ENCODE data around the gene SLC39A6. TPM values are rescaled to one million over a fixed set of nuclear protein-coding genes. Genes with fewer than 3 reads are reported as not detected.
"Not testable (repeated sequence)": the region's sequence is repeated elsewhere in the genome, so short reads cannot be mapped to it uniquely, and the experiment has no call there.

The SLC39A6 gene, protein sequence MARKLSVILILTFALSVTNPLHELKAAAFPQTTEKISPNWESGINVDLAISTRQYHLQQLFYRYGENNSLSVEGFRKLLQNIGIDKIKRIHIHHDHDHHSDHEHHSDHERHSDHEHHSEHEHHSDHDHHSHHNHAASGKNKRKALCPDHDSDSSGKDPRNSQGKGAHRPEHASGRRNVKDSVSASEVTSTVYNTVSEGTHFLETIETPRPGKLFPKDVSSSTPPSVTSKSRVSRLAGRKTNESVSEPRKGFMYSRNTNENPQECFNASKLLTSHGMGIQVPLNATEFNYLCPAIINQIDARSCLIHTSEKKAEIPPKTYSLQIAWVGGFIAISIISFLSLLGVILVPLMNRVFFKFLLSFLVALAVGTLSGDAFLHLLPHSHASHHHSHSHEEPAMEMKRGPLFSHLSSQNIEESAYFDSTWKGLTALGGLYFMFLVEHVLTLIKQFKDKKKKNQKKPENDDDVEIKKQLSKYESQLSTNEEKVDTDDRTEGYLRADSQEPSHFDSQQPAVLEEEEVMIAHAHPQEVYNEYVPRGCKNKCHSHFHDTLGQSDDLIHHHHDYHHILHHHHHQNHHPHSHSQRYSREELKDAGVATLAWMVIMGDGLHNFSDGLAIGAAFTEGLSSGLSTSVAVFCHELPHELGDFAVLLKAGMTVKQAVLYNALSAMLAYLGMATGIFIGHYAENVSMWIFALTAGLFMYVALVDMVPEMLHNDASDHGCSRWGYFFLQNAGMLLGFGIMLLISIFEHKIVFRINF
- total RNA-seq: 12.8 TPM
- long read RNA-seq, transcript SLC39A6-201 (10 exons, 3,543 nt): major isoform, 10 of 15 reads
- long read RNA-seq, partial matches to known transcripts: 1 of 15 reads
- long read RNA-seq, other reads (novel, unspliced or antisense): 1 of 15 reads

DNA sequence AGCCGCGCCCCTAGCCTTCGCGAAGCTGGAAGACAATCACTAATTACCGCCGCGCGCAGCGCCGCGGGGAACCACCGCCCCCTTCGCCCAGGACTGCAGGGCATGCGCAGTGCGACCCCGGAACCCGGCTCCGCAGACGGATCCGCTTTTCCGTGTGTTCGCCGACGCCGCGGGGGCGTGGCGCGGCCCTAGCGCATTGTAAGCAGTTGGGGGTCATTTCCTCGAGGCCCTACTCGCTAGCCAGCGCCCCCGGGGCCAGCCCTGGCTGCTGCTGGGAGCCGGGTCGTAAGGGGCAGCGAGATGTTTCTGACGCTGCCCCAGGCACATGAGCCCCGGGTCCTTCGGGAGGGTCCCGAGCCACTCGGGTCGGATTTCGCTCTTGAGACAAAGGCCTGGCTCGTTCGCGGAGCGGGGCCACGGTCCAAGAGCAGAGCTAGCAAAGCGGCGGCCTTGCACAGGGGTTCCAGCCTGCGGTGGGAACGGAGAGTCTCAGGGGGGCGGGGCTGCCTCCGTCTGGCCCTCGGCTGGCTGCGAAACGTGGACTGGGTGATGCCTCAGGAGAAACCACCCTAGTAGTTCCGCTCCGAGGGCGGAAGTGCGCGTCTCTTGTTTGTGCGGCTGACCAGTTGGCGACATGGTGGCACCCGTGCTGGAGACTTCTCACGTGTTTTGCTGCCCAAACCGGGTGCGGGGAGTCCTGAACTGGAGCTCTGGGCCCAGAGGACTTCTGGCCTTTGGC lies at the start of gene SLC39A6, which contains the start of gene ELP2:
TSS of gene SLC39A6 (minus strand) at position 41 of the 739 bp plus-strand sequence. CDS start 2,333 bp downstream, outside the sequence.
TSS of gene ELP2 (plus strand) at position 600 of the 739 bp plus-strand sequence. CDS start at position 635, 35 bp downstream.
- peak; percentile 99 for DNase-seq (ENCODE audit: missing footprints)
- intact Hi-C loops (cut with DNase I): loop anchor here (5.0 to 10.0 kb wide), 2 partner anchors 62 to 115 kb away; partner anchors contain the start of gene RPRD1A
- peak; percentile 98 for ATAC-seq

DNA sequence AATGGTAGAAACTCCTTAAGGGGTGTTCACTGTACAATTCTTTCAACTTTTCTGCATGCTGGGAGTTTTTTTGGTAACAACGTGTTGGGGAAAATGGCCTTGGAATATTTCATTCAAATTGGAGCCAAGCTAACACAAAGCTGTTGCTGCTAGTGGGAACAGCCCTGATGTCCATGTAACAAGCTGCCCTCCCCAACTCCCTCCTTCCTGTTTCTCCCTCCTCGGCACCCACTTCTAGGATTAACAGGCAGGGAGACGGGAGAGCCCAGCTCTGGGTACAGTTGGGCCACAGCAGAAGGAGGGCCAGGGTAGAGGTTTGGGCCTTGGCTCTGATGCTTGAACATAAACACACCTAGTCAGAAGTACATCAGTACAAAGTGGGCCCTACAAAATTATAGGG lies 48.8 kb upstream of the SLC39A6 start:
- ATAC-seq (no peak), DNase-seq (ENCODE audit: missing footprints) (no peak)
- intact Hi-C loops (cut with DNase I): no loop called here

DNA sequence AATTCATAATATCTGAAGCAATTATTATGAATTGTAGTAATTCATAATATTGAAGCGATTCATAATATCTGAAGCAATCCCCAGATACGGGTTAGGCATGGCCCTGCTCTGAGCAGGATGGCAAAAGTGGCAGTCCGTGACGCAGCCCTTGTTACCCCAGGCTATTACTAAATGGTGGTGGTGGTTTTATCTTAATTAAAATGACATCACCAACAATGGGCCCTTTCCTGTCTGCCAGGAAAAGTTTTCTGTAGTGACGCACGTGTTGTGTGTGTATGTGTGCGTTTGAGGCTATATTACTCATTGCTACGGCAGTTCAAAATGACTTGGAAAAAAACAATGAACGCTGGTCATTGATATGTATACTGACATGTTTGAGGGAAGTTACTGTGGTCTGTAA lies 47.6 kb upstream of the SLC39A6 start:
- no peak for DNase-seq (ENCODE audit: missing footprints)
- no peak for ATAC-seq
- intact Hi-C loops (cut with DNase I): no loop called here

DNA sequence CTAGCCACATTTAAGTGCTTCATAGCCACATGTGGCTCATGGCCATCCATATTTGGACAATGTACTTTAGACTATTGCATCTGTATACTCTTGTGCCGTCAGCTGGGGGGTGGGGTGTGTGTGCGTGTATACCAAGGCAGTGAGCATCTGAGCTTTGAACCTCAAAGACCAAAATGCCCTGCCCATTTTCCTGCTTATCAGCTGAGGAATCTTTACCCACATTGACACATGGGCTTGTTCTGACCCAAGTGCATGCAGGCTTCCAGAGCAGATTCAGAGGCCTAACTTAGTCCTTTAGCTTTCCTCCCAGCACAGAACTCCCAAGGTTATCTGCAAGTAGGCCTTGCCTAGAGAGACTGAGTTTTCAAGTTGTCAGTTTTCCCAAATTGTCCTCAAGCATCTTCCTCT lies 47.0 kb upstream of the SLC39A6 start:
- intact Hi-C loops (cut with DNase I): no loop called here

DNA sequence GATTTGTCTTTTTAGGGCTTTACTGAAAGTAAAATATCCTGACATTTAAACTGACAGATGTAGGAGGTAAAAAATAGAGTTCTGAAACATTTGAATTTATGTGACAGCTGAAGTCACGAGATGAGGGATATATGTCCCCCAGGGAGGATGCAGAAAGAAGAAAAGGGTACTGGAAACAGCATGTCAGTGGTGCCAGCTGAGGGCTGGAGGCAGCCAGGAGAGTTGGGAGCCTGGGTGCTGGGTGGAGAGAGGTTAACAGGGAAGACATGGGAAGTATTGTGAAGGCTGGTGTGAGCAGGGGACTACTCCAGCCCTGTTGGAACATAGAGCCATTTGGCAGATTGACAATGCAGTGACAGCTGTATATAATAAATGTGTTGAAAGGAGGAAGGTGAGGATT lies 46.3 kb upstream of the SLC39A6 start:
- ATAC-seq (no peak), DNase-seq (ENCODE audit: missing footprints) (no peak)
- intact Hi-C loops (cut with DNase I): no loop called here

More for the DNA sequence above, 47.0 kb upstream of the SLC39A6 start:
- ATAC-seq (no peak), DNase-seq (ENCODE audit: missing footprints) (no peak)

DNA sequence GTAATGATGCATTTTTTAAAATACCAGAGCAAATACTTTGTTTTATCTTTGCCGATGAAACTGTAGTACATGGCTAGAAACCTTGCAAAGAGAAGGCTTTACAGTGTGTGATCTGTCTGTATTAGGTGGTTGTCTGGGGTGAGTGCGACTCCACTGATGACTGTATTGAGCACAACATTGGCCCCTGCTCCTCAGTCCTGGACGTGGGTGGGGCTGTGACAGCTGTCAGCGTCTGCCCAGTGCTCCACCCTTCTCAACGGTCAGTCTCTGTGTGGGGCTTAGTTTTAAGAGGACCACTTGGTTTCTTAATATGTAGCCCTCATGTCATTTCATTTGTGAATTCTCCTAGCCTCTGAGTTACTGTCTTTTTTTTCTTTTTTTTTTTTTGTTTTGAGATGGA lies 40.8 kb upstream of the SLC39A6 start:
- DNase-seq (ENCODE audit: missing footprints) (no peak), ATAC-seq (no peak)
- intact Hi-C loops (cut with DNase I): no loop called here

DNA sequence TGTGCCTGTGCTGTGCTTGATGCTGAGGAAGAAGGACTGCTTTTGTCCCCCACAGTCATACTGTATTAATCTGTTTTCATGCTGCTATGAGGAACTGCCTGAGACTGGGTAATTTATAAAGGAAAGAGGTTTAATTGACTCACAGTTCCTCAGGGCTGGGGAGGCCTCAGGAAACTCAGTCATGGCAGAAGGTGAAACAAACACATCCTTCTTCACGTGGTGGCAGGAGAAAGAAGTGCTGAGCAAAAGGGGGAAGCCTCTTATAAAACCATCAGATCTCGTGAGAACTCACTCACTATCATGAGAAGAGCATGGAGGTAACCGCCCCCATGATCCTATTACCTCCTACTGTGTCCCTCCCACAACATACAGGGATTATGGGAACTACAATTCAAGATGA lies 39.2 kb upstream of the SLC39A6 start:
- intact Hi-C loops (cut with DNase I); ATAC-seq; DNase-seq (ENCODE audit: missing footprints): not testable (repeated sequence)

DNA sequence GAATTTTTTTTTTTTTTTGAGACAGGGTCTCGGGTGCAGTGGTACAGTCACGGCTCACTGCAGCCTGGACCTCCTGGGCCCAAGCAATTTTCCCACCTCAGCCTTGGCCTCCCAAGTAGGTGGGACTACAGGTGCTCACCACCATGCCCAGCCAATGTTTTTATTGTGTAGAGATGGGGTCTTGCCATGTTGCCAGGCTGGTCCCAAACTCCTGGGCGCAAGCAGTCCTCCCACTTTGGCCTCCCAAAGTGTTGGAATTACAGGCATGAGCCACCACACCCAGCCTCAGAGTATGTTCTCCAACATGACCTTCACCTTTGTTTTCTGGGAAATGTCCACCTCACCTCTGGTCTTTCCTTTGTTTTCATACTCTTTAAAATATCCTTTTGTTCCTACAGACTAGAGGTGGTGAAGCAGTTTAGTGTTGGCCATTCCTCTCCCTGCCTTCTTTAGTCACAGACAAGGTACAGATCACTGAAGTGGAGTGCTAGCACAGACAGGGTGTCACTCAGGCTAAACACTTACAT lies 38.6 kb upstream of the SLC39A6 start:
- ATAC-seq: no peak
- no peak for DNase-seq (ENCODE audit: missing footprints)
- intact Hi-C loops (cut with DNase I): no loop called here

DNA sequence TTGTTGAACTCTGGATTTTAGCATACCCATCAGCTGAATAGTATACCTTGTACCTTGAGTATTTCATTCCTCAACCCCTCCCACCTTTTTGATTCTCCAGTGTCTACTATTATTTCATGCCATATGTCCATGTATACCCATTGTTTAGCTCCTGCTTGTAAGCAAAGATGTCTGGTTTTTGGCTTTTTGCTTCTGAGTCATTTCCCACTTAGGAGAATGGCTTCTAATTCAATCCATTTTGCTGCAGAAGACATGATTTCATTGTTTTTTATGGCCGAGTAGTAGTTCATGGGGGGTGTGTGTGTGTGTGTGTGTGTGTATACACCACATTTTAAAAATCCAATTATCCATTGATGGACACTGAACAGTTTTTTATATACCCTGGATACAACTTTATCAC lies 33.8 kb upstream of the SLC39A6 start:
- DNase-seq (ENCODE audit: missing footprints): no peak
- intact Hi-C loops (cut with DNase I): no loop called here
- no peak for ATAC-seq

DNA sequence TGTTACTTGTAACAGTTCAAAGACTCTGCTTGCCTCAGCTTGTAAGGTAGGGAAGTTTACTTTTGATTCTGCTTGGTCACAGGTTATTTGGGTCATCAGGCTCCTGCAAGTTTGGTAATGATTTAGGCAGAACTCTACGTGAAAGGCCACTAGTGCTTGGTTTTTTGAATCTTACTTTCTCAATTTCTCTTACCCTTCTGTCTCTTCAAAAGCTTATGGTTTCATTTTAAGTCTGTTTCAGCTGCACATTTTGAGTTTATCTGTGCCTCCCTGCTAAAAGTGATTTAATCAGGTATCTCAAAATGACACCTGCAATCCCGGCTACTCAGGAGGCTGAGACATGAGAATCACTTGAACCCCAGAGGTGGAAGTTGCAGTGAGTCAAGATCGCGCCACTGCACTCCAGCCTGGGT lies 31.8 kb upstream of the SLC39A6 start:
- ATAC-seq (no peak), DNase-seq (ENCODE audit: missing footprints) (no peak)
- intact Hi-C loops (cut with DNase I): no loop called here

DNA sequence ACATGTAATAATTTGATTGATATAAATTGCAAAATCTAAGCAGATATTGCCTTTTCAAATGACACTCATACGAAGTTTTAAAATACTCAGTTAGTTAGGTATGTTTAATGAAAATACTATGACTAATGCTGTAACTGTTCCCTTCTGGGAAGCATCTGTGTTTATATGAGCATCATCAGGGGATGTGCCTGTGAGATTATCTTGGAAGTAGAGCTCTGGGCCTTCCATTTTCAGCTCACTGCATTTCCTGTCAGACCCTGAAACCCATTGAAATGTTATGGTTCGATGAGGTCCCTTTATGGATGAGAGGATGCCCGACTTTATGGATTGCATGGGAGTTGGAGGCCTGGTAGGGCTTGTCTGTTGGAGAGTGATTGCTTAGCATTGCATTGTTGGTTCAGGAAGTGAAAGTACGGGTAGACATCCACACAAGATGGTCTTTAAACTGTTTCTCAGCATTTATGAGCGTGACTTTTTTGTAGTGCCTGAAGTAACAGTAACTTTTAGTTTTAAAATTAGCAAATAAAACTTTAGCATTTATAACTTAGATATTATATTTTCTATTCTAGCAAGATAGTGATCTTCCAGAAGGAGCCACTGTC lies 29.2 kb upstream of the SLC39A6 start:
- DNase-seq (ENCODE audit: missing footprints) (no peak), ATAC-seq (no peak)
- intact Hi-C loops (cut with DNase I): no loop called here

DNA sequence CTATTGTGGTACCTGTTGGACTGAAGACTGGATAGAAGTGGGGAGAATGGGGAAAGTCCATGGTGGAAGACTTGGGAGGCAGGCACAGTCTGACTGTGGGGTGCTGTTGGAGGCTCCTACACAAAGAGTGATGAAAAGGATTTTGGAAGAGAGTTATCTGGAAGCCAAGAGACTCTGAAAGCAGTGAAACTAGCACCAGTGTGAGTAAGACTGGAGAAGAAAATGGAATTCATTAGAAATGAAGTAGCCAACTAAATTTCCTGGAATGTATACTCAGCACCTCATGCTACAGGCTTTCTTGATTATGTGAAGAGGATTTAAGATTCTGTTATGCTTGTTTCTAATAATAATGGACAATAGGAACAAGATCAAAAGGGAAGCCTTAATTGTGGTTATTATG lies 28.3 kb upstream of the SLC39A6 start:
- intact Hi-C loops (cut with DNase I): no loop called here
- DNase-seq (ENCODE audit: missing footprints) (no peak), ATAC-seq (no peak)

DNA sequence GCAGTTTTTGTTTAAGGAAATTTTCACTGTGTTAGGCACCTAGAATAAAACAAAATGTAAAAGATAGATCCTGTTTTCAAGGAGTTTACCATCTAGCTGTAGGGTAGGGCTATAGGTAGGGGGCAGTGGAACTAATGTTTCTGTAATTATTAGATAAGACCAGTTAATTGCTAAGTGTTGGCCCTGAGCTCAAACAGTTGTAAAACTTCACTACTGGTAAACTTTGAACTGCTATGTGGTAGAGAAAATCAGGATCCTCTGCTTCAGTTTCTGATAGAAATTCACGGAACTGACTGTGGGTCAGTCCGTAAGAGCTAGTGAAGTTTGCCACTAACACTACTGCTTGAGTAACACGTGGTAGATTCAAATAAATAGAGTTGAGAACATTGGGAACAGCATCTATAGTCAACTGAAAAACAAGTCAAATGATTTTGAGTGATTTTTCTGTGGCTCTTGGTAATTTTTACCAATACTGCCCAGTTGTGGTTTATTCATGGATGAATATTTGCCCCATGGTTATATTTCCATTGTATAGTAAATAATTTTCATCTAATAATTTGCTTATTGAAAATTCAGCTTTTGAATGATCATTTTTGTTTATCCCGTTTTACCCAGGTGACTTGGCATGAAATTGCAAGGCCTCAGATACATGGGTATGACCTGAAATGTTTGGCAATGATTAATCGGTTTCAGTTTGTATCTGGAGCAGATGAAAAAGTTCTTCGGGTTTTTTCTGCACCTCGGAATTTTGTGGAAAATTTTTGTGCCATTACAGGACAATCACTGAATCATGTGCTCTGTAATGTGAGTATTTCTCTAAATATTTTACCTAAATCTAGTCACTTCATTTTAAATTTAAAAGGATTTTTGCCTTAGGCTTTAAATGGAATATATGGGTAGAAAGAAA lies 27.0 kb upstream of the SLC39A6 start:
- intact Hi-C loops (cut with DNase I): no loop called here
- ATAC-seq (no peak), DNase-seq (ENCODE audit: missing footprints) (no peak)

DNA sequence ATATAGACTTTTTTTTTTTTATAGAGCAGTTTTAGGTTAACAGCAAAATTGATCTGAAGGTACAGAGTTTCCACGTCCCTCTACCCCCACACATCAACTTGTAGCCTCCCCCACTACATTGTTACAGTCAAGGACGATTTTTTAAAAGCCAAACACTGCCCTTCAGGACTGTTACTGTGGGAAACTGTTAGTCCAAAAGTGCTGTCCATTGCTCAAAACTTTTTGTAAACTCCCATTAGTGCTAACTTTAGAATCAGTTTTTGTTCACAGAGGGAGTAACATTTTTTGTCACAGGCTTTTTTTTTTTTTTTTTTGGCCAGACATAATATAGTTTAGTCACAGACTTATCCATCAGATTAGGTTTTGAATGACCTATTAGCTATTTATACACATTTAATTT lies 24.6 kb upstream of the SLC39A6 start:
- intact Hi-C loops (cut with DNase I): no loop called here
- DNase-seq (ENCODE audit: missing footprints): no peak
- ATAC-seq: no peak

DNA sequence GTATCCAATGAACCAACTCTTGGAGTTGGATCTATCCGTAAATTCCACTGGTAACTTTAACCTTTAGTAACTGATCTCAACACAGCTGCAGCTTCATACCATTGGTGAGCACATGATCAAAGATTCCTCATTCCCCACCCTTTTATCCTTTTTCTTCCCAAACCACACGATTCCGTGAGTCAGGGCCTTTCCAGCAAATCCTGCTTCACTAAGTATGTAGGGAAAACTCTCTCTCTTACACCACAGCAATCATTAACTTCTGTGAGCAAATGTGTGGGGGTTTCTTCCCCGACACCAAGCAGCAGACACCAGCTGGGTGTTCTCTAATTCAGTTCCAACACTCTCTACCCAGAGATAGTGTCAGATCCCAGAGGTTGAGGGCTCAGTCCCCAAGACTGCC lies 24.1 kb upstream of the SLC39A6 start:
- no peak for DNase-seq (ENCODE audit: missing footprints)
- intact Hi-C loops (cut with DNase I): no loop called here

DNA sequence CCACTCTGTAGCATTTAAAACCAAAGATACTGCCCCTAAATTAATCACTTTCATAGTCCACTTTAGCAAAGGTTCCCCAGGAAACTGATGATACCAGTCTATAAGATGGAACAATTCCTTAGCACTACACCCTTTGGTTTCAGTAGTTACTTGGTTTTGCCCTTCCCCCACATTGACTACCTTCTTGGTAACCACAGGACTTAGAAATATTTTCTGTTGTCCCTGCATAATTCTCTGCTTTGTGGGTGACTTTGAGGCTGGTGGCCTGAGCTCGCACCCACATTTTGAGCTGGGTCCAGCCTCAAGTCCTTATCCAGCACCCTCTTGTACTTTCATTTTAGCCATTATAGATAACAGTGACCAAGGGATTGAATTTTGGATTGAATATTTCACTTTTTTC lies 23.6 kb upstream of the SLC39A6 start:
- ATAC-seq (no peak), DNase-seq (ENCODE audit: missing footprints) (no peak)
- intact Hi-C loops (cut with DNase I): no loop called here

More for the DNA sequence above, 24.1 kb upstream of the SLC39A6 start:
- no peak for ATAC-seq

DNA sequence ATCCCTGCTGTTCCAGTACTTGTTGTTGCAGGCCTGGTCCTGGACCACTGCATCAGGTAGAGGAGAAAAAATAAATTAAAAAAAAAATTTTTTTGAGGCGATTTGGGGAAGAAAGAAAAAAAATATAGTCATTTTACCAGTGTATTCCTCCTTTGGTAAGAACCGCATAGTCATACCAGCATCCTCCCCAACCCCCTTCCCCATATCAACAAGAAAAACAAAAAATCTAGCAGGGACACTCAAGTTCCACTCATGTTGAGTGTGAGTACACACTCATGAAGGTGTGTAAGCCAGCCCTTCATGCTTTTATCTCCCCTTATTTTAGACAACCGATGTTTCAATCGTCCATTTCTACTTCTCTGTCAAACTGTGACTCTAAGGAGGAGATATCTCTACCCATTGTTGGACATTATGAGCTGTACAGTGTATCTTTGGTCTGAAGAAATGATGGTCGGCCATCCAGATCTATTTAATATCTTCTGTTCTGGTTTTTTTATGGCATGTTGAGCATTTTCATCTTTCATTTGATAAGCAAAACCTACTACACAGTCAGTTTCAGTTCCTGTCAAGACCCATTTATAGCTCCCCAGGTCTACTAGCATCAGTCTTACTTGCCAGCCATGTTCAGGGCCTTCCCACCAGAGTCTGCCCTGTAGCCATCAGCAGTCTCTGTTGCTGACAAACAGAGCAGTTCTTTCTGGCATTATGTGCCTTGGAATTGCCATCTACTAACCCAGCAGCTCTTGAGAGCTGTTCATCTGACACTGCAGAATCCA lies 20.6 kb upstream of the SLC39A6 start:
- no peak for ATAC-seq
- intact Hi-C loops (cut with DNase I): no loop called here

More for the DNA sequence above, 20.6 kb upstream of the SLC39A6 start:
- DNase-seq (ENCODE audit: missing footprints): no peak
